ENCODE measurements around the gene WNK3.

Gene WNK3

GRCh38 chrX:54238588-54238987 lies 119.3 kb downstream of the WNK3 start:
- no peak for DNase-seq (ENCODE audit: low read depth in 3 of 3)

DNA sequence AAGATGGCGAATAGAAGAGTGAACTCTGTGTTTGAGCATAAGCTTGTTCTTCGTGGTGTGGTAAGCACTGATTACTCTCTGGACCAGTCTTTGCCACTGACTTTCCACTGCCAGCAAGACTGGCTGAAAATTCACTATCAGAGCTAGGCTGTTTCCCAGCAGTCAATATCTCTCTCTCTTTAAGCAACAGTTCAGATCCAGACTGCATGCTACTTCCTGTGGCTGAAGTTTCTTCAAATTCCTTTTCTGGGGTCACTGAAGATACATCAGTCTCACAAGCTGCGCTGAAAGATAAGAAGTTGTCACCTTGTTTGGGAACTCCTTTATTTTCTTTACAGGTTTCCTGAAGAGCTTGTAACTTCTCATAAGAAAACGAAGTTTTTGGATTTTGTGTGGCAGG lies 120.8 kb downstream of the WNK3 start:
- DNase-seq (ENCODE audit: low read depth in 3 of 3): no peak

DNA sequence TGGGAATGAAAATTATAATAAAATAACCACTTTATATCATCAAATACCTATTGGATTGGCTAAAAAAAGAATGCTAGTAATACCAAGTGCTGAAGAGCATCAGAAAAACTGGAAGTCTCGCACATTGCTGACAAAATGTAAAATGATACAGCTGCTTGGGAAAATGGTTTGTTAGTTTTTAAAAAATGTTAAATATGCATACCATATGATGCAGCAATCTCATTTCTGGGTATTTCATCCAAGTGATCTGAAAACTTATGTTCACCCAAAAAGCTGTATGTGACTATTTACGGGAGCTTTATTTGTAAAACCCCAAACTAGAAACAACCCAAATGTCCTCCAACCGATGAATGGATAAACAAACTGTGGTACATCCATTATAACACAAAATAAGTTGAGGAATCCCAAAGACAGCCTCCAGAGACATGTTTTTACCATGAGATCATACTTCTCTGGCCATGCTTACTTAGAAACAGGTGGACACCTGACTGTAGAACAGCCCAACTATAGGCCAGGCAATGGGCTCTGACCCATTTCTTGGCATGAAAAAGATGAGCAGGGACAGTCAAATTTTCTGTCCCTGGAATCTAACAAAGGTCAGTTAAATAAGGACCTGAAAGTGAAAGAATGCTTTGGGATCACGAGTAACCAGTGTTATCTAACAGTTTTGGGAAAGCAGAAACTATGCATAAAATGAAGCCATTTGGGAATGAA lies 127.3 kb downstream of the WNK3 start:
- DNase-seq (ENCODE audit: low read depth in 3 of 3): no peak

DNA sequence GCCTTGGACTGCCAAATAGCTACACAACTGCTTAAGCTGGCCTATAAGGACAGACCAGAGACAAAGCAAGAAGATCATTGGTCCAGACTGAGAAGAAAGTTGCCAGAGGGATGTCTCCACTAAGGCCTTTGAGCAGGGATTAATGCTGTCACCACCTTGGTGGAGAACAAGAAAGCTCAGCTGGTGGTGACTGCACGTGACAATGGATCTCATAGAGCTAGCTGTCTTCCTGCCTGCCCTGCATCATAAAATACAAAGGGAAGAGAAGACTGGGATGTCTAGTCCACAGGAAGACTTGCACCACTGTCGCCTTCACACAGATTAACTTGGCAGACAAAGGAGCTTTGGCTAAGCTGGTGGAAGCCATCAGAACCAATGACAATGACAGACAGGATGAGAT lies 134.3 kb downstream of the WNK3 start:
- no peak for DNase-seq (ENCODE audit: low read depth in 3 of 3)

GRCh38 chrX:54213603-54214002 lies 144.2 kb downstream of the WNK3 start:
- DNase-seq (ENCODE audit: low read depth in 3 of 3): no peak

DNA sequence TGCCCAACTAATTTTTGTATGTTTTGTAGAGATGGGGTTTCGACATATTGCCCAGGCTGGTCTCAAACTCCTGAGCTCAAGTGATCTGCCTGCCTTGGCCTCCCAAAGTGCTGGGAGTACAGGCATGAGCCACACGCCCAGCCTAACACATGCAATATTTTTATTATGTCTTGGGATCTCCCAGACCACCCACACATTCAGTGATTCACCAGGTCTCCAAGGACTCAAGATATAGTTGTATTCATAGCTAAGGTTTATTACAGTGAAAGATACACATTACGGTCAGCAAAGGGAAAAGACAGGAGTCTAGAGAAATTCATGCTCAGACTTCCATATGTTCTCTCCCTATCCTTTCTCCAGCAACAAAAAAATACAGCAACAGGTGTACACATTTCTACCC lies 149.3 kb downstream of the WNK3 start:
- DNase-seq (ENCODE audit: low read depth in 3 of 3): no peak

GRCh38 chrX:54198262-54198661 lies 159.6 kb downstream of the WNK3 start:
- DNase-seq (ENCODE audit: low read depth in 3 of 3): no peak

- DNase-seq (ENCODE audit: low read depth in 3 of 3): no peak
Measured at GRCh38 chrX:54194982-54195588, 162.8 kb downstream of the WNK3 start.

DNA sequence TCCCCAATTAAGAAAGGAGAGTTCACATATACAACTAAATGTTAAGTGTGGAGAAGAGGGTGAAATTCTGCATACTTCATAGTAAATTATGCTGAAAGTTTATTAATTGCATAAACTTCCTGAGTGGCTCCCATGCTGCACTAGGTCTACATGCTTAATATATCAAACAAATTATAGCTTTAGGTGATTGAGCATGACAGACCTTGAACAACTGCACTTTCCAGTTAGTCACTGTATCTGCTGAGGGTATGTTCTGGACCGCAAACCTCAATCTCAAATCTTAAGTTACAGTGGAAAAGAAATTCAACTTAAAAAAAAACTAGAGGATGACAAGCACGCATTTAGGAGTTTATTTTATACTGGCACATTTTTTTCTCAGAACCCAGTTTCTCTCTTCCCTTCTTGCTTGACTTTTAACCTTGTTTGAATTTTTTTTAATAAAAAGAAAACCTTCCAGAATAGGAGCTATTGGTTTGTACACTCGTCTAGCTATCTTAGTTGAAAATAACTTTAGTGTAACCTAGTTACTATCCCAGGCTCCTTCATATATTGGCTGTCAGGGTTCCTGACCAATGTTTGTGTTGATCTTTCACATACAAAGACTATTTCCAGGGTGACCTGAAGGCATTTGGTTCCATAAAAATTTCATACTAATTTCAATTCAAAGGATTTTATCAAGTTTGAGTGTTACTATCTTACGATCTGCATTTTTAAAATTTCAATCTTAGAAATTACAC lies 164.6 kb downstream of the WNK3 start:
- DNase-seq (ENCODE audit: low read depth in 3 of 3): no peak

- no peak for DNase-seq (ENCODE audit: low read depth in 3 of 3)
Measured at GRCh38 chrX:54184474-54184873, 173.4 kb downstream of the WNK3 start.

- peak; percentile 18 to 53 (median 37) for DNase-seq (ENCODE audit: low read depth in 3 of 3)
Measured at GRCh38 chrX:54182864-54183613, 174.8 kb downstream of the WNK3 start, which contains the start of gene FAM120C. Gene FAM120C (minus strand): TSS chrX:54183254. CDS start chrX:54183198, 56 bp downstream.

GRCh38 chrX:54182194-54182863 lies 175.5 kb downstream of the WNK3 start:
- peak; percentile 32 to 37 (median 33) for DNase-seq (ENCODE audit: low read depth in 3 of 3)

DNA sequence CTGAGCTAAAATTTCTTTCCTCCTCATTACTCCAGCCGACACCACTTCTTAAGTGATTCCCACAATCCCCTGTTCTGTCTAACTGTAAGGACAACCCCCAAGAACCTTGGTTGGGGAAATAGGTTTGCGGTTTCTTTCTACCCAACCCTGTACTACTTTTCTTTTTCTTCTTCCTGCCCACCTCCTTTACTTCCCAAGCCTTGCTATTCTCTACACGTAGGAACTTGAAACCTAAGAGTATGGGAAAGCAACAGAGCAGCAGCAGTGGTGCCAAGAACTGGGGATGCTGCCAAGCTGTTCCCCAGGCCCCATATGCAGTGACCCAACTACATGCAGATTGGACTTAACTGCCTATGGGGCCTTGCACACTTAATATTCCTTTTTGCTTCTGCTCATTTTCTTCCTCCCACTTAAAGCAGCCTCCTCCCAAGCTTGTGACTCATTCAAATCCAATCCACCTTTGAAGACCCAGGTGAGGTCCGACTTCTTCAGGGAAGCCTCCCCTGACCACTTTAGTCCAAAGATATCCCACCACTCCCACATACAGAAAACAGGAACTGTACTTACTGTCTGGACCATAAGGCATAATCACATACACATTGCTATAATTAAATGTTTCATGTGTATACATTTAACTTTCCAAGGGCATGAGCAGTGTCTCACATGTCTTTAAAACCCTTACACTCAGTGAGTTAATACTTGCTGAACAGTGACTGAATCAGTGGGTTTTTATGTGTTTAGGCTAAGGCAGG lies 176.5 kb downstream of the WNK3 start:
- DNase-seq (ENCODE audit: low read depth in 3 of 3): no peak

DNA sequence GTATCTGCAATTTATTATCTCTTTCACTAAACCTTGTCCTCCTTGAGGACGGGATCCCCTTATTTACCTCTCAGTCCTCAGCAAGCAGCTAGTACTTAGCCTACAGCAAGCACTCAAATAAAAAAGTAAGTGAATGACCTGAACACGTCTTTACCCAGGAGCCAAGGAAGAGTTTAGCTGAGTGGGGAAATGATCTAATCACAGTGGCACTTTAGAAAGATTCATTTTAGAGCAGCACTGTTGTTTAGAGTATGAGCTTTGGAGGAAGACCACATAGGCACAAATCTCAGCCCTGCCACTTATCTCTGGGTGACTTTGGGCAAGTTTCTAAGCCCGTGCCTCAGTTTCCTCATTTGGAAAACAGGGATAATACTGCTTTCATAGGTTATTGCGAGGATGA lies 177.4 kb downstream of the WNK3 start:
- DNase-seq (ENCODE audit: low read depth in 3 of 3): no peak

GRCh38 chrX:54178100-54178940 lies 179.5 kb downstream of the WNK3 start:
- no peak for DNase-seq (ENCODE audit: low read depth in 3 of 3)

DNA sequence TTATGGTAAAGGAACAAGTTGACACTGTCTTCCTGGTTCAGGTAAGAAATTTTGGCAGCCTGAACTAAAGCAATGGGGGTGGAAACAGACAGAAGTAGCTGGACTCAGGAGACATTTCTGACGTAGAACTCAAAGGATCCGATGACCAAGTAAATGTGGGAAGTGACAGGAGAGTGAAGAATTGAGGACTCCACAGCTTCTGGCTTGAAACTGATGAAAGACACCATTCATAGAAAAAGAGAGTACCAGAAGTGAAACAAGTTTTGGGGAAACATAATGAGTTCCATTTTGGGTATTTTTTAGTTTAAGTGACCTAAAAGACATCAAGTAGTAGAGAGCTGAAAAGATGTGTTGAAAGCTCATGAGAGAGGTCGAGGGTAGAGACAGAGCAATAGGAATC lies 180.5 kb downstream of the WNK3 start:
- DNase-seq (ENCODE audit: low read depth in 3 of 3): no peak

DNA sequence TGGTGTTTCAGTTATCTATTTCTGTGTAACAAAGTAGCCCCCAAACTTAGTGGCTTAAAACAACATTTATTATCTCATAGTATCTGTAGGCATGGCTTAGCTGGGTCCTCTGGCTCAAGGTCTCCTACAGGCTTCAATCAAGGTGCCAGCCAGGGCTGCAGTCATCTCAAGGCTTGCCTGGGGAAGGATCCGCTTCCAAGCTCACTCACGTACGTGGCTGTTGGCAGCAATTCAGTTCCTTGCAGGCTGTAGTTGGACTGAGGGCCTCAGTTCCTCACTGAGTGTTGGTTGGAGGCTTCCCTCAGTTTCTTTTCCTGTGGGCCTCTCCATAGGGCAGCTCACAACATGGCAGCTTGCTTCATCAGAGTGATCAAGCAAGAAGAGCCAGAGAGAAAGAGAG lies 184.1 kb downstream of the WNK3 start:
- DNase-seq (ENCODE audit: low read depth in 3 of 3): no peak

DNA sequence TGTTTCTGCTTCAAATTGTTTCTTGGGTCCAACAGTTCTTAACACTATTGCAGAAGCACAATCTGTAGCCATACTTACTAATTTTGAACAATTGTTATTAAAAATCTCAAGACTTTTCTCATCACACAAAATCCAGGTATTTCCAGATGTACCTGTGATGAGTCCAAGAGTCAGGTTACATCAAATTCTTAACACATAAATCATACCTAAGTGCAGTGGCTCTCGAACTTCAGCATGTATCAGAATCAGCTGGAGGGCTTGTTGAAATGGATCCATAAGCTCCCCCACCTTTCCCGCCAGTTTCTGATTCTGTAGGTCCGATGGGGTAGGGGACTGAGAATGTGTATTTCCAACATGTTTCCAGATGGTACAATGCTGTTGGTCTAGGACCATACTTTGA lies 185.4 kb downstream of the WNK3 start:
- DNase-seq (ENCODE audit: low read depth in 3 of 3): no peak

DNA sequence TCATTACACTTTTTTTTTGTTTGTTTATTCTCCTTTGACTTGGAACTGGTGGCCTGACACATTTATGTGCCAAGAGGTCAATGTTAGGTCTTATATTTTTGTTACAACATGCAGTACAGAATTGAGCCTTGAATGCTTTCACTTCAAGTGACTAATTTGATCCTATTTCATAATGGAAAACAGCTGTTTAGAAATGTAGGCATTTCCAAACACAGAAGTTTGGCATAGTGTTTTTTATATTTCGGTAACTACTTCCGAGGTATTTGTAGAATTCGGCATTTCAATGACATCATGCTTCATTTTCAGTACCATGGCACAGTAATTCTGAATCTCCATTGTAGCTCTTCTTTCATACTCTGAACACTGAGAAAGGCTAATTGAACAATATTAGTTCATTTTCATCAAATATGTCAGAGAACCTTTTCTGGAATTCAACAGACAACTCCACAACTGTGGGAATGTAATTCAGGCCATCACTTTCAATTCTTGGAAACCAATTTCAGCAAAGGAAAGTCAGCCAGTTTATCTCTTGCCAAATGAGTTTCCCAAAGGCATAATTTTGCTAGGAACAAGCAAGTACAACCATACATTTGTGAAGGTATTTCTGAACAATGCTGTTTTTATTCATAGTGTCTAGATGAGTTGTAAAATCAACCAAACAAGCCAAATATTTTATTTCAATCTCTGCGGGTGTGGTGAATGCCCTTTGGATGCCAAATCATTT lies 186.2 kb downstream of the WNK3 start:
- no peak for DNase-seq (ENCODE audit: low read depth in 3 of 3)
